ENCODE measurements around the gene OR5T3. TPM values are rescaled to one million over a fixed set of nuclear protein-coding genes. Genes with fewer than 3 reads are reported as not detected.
"Not testable (repeated sequence)": the region's sequence is repeated elsewhere in the genome, so short reads cannot be mapped to it uniquely, and the experiment has no call there.

OR5T3 gene
- total RNA-seq, 1 experiment from 2014 or later = not detected

- Mint-ChIP-seq H3K4me1 (no peaks in the 10 kb centered on the region; the same call in 1 of the 2 replicates), H3K9me3 (peaks cover 48% of the 10 kb centered on the region), H3K36me3 (peaks cover 15% of the 10 kb centered on the region), H3K4me3 (no peak overlapping the region), H3K27me3 (ENCODE audit: low read depth) (no peaks in the 10 kb centered on the region; the same call in 1 of the 2 replicates), H3K27ac (no peak overlapping the region)
- ChIA-PET POLR2A (no interaction called here), CTCF (no interaction called here)
- TF ChIP-seq GABPB1 (CRISPR knock-in tag; IDR thresholded peaks at IDR 0.05) (no peak), PREB (CRISPR knock-in tag; IDR thresholded peaks at IDR 0.05; ENCODE audit: borderline replicate concordance) (no peak), ERG (CRISPR knock-in tag; IDR thresholded peaks at IDR 0.05) (no peak), ZBTB21 (CRISPR knock-in tag; IDR thresholded peaks at IDR 0.05; ENCODE audit: borderline replicate concordance) (no peak), IRF1 (CRISPR knock-in tag; IDR thresholded peaks at IDR 0.05) (no peak), NFATC4 (CRISPR knock-in tag; IDR thresholded peaks at IDR 0.05) (no peak), ZNF425 (CRISPR knock-in tag; conservative IDR thresholded peaks at IDR 0.05) (no peak), PRRX2 (CRISPR knock-in tag; IDR thresholded peaks at IDR 0.05) (no peak), ESRRA (CRISPR knock-in tag; IDR thresholded peaks at IDR 0.05; ENCODE audit: borderline replicate concordance) (no peak), AFF4 (CRISPR knock-in tag; IDR thresholded peaks at IDR 0.05; ENCODE audit: borderline replicate concordance) (no peak), ELF4 (CRISPR knock-in tag; IDR thresholded peaks at IDR 0.05; ENCODE audit: low read depth) (no peak), TP53 (CRISPR knock-in tag; IDR thresholded peaks at IDR 0.05) (no peak), GTF2I (CRISPR knock-in tag; conservative IDR thresholded peaks at IDR 0.05) (no peak)
- DNase-seq (ENCODE audit: low spot score) (no peak), ATAC-seq (no peak)
Measured at GRCh38 chr11:56214537-56214936, 37.5 kb upstream of the OR5T3 start.

- H3K27ac Mint-ChIP-seq; CTCF ChIA-PET; POLR2A ChIA-PET; H3K4me3 Mint-ChIP-seq; ATAC-seq; H3K4me1 Mint-ChIP-seq; H3K27me3 Mint-ChIP-seq (ENCODE audit: low read depth): not testable (repeated sequence)
- peak; percentile 24 for DNase-seq (ENCODE audit: low spot score)
- Mint-ChIP-seq H3K36me3 (peaks cover 33% of the 10 kb centered on the region), H3K9me3 (peaks cover 63% of the 10 kb centered on the region)
Measured at GRCh38 chr11:56219735-56220134, 32.3 kb upstream of the OR5T3 start.

GRCh38 chr11:56234155-56234554 lies 17.9 kb upstream of the OR5T3 start, which contains the start of gene OR5T2:
TSS of gene OR5T2 (minus strand) at chr11:56234255. CDS start at chr11:56233062, 1,193 bp downstream.
- H3K27ac Mint-ChIP-seq = no peak within 1 kb of the TSS
- H3K36me3 Mint-ChIP-seq = no peaks in the 10 kb centered on the region
- DNase-seq (ENCODE audit: low spot score) = no peak
- no peaks in the 10 kb centered on the region for H3K27me3 Mint-ChIP-seq (ENCODE audit: low read depth)
- no peak for ATAC-seq
- ChIA-PET POLR2A (no interaction called here), CTCF (no interaction called here)
- no peak for TF ChIP-seq ZNF138 (CRISPR knock-in tag; conservative IDR thresholded peaks at IDR 0.05)
- H3K4me3 Mint-ChIP-seq = no peak within 1 kb of the TSS
- no peaks in the 10 kb centered on the region for H3K4me1 Mint-ChIP-seq
- peaks cover 25% of the 10 kb centered on the region for H3K9me3 Mint-ChIP-seq
